Loucy (cell line): ENCODE data around the gene FAM133A.

Experiments
- H2AFZ ChIP-seq: fragments of 200-600 bp; sonication (generic); 2 replicates; pipeline ENCODE4 v1.6.0; 2016; ENCODE audit warnings: antibody characterized with exemption, mild to moderate bottlenecking, low read length, moderate library complexity
- H3F3A ChIP-seq: fragments of 200-600 bp; 2 replicates; pipeline ENCODE4 v1.6.0; 2016; ENCODE audit warnings: antibody characterized with exemption, low read depth, mild to moderate bottlenecking
- H3K27me3 ChIP-seq: fragments of 200-600 bp; sonication (generic); 2 replicates; pipeline ENCODE4 v1.6.1; 2014; ENCODE audit warnings: low read length, mild to moderate bottlenecking; ENCODE audit not compliant: insufficient read depth, poor library complexity, severe bottlenecking
- H3K36me3 ChIP-seq: fragments of 200-600 bp; sonication (generic); 2 replicates; pipeline ENCODE4 v1.6.1; 2016; ENCODE audit warnings: low read length; ENCODE audit not compliant: insufficient read depth
- H3K4me1 ChIP-seq: fragments of 200-600 bp; sonication (generic); 2 replicates; pipeline ENCODE4 v1.5.1; 2014; ENCODE audit warnings: low read length, mild to moderate bottlenecking; ENCODE audit not compliant: insufficient read depth, poor library complexity, severe bottlenecking
- H3K4me2 ChIP-seq: fragments of 200-600 bp; sonication (generic); 2 replicates; pipeline ENCODE4 v1.6.0; 2014; ENCODE audit warnings: antibody characterized with exemption, low read length, low read depth, mild to moderate bottlenecking; ENCODE audit not compliant: poor library complexity, severe bottlenecking
- H3K4me3 ChIP-seq: fragments of 200-600 bp; sonication (generic); 2 replicates; pipeline ENCODE4 v1.5.1; 2014; ENCODE audit warnings: low read length, mild to moderate bottlenecking, mixed read lengths; ENCODE audit not compliant: poor library complexity, severe bottlenecking
- H3K79me2 ChIP-seq: fragments of 200-600 bp; sonication (generic); 2 replicates; pipeline ENCODE4 v1.6.1; 2014; ENCODE audit warnings: low read length; ENCODE audit not compliant: insufficient read depth
- H3K9ac ChIP-seq: fragments of 200-600 bp; sonication (generic); 2 replicates; pipeline ENCODE4 v1.6.0; 2014; ENCODE audit warnings: mild to moderate bottlenecking, low read depth, low read length, moderate library complexity; ENCODE audit not compliant: poor library complexity, severe bottlenecking
- H3K9me2 ChIP-seq: fragments of 200-600 bp; sonication (generic); replicated peaks from 2 replicates; pipeline ENCODE4 v1.6.1; 2016; ENCODE audit warnings: low read depth, low read length, mixed read lengths
- H3K9me3 ChIP-seq: fragments of 200-600 bp; sonication (generic); 2 replicates; pipeline ENCODE4 v1.6.1; 2014; ENCODE audit warnings: mild to moderate bottlenecking, antibody characterized with exemption, low read length, low read depth; ENCODE audit not compliant: insufficient read depth
- H4K20me1 ChIP-seq: fragments of 200-600 bp; sonication (generic); 2 replicates; pipeline ENCODE4 v1.6.0; 2014; ENCODE audit warnings: antibody characterized with exemption, low read length, mild to moderate bottlenecking; ENCODE audit not compliant: insufficient read depth, poor library complexity, severe bottlenecking
- EZH2phosphoT487 ChIP-seq: fragments of 200-600 bp; IDR thresholded peaks from 2 replicates; pipeline ENCODE4 v1.6.1; 2018; ENCODE audit warnings: antibody characterized with exemption, mild to moderate bottlenecking, moderate library complexity, borderline replicate concordance
- TF ChIP-seq, protein P1 (sequence below): fragments of 200-600 bp; sonication (generic); conservative IDR thresholded peaks from 2 replicates; pipeline ENCODE4 v1.5.1; 2014; ENCODE audit warnings: mild to moderate bottlenecking, antibody characterized with exemption, low read length

The FAM133A gene

DNA sequence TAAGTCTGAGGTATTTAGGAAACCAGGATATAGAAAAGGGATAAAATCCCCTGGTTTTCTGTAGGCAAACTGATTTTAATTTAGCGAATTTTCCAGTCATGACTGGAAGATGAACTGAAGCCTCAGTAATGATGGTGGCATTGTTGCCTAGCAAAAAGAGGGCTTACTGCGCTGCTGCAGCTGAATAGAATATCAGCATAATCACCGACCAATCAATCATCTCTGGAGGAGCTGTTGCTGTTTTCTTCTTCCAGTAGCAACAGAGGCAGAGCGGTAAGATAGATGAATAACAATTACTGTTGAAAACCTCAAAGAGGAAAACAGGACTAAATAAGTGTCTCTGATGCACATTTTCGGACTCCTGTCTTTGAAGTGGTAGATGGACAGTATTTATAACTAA is 86.2 kb downstream of the FAM133A start:
- Histone ChIP-seq H3K4me2 (no peak overlapping the region), H3F3A (no peaks in the 10 kb centered on the region), H3K79me2 (no peaks in the 10 kb centered on the region), H3K4me1 (no peaks in the 10 kb centered on the region), H3K36me3 (no peaks in the 10 kb centered on the region), H3K9me2 (no peaks in the 10 kb centered on the region), H3K27me3 (no peaks in the 10 kb centered on the region), H4K20me1 (no peaks in the 10 kb centered on the region), H3K9me3 (no peaks in the 10 kb centered on the region), H3K4me3 (no peak overlapping the region), H2AFZ (no peak overlapping the region), H3K9ac (no peak overlapping the region)
- TF ChIP-seq EZH2phosphoT487, result no peak
- TF ChIP-seq, protein P1, sequence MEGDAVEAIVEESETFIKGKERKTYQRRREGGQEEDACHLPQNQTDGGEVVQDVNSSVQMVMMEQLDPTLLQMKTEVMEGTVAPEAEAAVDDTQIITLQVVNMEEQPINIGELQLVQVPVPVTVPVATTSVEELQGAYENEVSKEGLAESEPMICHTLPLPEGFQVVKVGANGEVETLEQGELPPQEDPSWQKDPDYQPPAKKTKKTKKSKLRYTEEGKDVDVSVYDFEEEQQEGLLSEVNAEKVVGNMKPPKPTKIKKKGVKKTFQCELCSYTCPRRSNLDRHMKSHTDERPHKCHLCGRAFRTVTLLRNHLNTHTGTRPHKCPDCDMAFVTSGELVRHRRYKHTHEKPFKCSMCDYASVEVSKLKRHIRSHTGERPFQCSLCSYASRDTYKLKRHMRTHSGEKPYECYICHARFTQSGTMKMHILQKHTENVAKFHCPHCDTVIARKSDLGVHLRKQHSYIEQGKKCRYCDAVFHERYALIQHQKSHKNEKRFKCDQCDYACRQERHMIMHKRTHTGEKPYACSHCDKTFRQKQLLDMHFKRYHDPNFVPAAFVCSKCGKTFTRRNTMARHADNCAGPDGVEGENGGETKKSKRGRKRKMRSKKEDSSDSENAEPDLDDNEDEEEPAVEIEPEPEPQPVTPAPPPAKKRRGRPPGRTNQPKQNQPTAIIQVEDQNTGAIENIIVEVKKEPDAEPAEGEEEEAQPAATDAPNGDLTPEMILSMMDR, result no peak
